A549 treated with CpdA at 1 μM for 4 hours (cell line): ENCODE data around the gene RASSF7. TPM values are rescaled to one million over a fixed set of nuclear protein-coding genes. Genes with fewer than 3 reads are reported as not detected.

Source experiments
- total RNA-seq: library from RNA; stranded (reverse); fragments of 200-300 nt; extraction: Qiagen RNA extraction; gene quantifications from 5 replicates; pipeline ENCODE4 v1.2.3, GENCODE V29; 2022; ENCODE audit warnings: low read depth

RASSF7 gene
- 30.8 to 37.0 TPM (median 33.0 TPM) in 5 replicates for total RNA-seq

GRCh38 chr11:560305-561147 is at the start of gene RASSF7, which contains the start of gene LMNTD2:
RASSF7 (plus strand) TSS chr11:560970; CDS start chr11:561769, 799 bp downstream.
LMNTD2 (minus strand) TSS chr11:560738; CDS start chr11:560716, 22 bp downstream.

GRCh38 chr11:535519-536454 is 25.0 kb upstream of the RASSF7 start, which contains the start of gene HRAS:
HRAS (minus strand) TSS chr11:535576.

DNA sequence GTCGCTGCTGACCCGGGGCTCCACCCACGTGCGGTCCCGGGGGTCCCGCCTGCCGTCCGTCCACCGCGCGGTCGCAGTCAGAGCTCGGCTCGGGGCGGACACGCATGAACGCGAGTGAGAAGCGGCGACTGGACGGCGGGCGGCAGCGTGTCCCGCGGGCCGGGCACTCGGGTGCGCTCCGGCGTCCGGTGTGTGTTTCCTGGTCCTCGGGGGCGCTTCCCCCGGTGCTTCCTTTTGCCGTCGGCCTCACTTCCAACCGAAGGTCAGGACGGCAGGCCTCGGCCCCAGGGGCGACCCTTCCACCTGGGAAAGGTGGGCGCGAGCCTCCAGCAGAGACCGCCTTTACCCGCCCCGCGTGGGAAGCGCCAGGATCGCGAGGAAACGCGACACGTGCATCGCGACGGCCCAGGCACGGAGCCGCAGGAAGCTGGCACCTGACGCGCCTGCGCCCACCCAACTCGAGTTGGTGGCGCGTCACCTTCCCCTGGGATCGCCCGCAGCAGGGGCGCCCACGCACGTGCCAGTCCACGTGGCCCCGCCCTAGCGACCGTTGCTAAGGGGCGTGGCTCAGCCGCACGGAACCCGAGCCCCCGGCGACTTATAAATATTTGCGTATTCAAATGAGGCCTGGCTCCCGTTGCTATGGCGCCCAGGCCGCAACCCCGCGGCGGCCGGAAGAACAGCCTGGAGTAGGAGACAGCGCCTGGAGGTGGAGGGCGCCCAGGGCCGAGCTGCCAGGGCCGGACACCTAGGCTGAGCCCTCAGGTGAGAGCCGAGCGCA is 23.7 kb upstream of the RASSF7 start, which contains the start of gene LRRC56:
LRRC56 (plus strand) TSS at position 687 of the 781 bp plus-strand sequence. CDS start 3,158 bp downstream, outside the sequence.

DNA sequence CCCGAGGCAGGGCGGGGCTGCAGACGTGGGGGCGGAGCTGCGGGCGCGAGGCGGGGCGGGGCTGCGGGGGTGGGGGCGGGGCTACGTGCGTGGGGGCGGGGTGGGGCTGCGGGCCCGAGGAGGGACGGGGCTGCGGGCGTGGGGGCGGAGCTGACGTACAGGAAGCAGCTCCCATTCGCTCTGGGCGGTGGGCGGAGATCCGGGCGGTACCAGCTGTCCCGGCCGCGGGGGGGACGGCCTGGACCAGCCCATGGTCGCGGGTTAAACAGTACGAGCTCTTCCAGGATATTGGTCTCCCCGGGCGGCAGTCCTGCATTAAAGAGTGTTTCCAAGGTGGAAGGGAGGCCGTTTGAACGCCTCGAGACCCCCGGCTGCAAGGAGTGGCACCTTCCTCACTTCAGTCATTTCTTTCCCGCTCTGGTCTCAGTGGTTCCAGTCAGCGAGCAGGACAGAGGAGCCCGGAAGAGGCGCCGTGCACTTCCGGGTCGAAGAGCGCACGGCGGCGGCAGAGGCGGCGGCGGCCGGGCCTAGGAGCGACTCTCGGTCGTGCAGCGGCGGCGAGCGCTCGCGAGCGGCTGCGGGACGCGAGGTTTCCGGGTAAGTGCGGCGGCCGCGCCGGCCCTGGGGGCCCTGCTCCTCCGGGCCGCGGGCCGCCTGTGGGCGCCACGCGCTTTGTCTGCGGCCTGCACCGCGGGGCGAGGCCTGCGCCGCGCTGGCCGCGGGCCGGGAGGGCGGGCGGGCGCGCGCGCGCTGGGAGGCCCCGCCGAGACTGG is 15.4 kb downstream of the RASSF7 start, which contains the start of gene PHRF1:
PHRF1 (plus strand) TSS at position 475 of the 773 bp plus-strand sequence. CDS start 5,043 bp downstream, outside the sequence.

Other genes with a start within 250 kb of the RASSF7 start
- gene IFITM1, start 246.9 kb upstream of the RASSF7 start, total RNA-seq: 0.24 to 0.82 TPM (median 0.49 TPM) in 4 of 5 replicates, not detected in the other
- 20.3 to 33.4 TPM (median 29.1 TPM) in 5 replicates for gene IFITM3, start 240.1 kb upstream of the RASSF7 start, total RNA-seq
- 9.3 to 23.3 TPM (median 15.1 TPM) in 5 replicates for gene B4GALNT4, start 191.5 kb upstream of the RASSF7 start, total RNA-seq
- 31.0 to 40.9 TPM (median 35.4 TPM) in 5 replicates for gene PKP3, start 166.8 kb upstream of the RASSF7 start, total RNA-seq
- gene SIGIRR, start 146.0 kb upstream of the RASSF7 start, total RNA-seq: 58.8 to 99.8 TPM (median 88.2 TPM) in 5 replicates
- 0.51 to 1.2 TPM (median 0.77 TPM) in 5 replicates for gene ANO9, start 119.0 kb upstream of the RASSF7 start, total RNA-seq
- 35.2 to 48.4 TPM (median 45.1 TPM) in 5 replicates for gene PTDSS2, start 110.7 kb upstream of the RASSF7 start, total RNA-seq
- 122 to 172 TPM (median 165 TPM) in 5 replicates for gene RNH1, start 53.7 kb upstream of the RASSF7 start, total RNA-seq
- gene HRAS, start 25.4 kb upstream of the RASSF7 start, total RNA-seq: 92.4 to 151 TPM (median 143 TPM) in 5 replicates
- 0.55 to 0.74 TPM (median 0.66 TPM) in 5 replicates for gene LRRC56, start 23.4 kb upstream of the RASSF7 start, total RNA-seq
- 2.0 to 3.5 TPM (median 2.3 TPM) in 5 replicates for gene LMNTD2, start 232 bp upstream of the RASSF7 start, total RNA-seq
- 28.0 to 34.8 TPM (median 34.2 TPM) in 5 replicates for gene PHRF1, start 15.5 kb downstream of the RASSF7 start, total RNA-seq
- 4.7 to 6.9 TPM (median 6.3 TPM) in 5 replicates for gene IRF7, start 55.0 kb downstream of the RASSF7 start, total RNA-seq
- gene CDHR5, start 64.0 kb downstream of the RASSF7 start, total RNA-seq: 0.03 to 0.19 TPM (median 0.03 TPM) in 3 of 5 replicates, not detected in the others
- not detected in 5 replicates for gene SCT, start 66.2 kb downstream of the RASSF7 start, total RNA-seq
- 0.13 to 0.41 TPM (median 0.28 TPM) in 4 of 5 replicates, not detected in the other for gene DRD4, start 76.3 kb downstream of the RASSF7 start, total RNA-seq
- 25.7 to 36.7 TPM (median 34.9 TPM) in 5 replicates for gene DEAF1, start 134.3 kb downstream of the RASSF7 start, total RNA-seq
- gene TMEM80, start 134.8 kb downstream of the RASSF7 start, total RNA-seq: 8.9 to 11.1 TPM (median 10.7 TPM) in 5 replicates
- gene EPS8L2, start 145.3 kb downstream of the RASSF7 start, total RNA-seq: 78.2 to 132 TPM (median 114 TPM) in 5 replicates
- gene TALDO1, start 186.5 kb downstream of the RASSF7 start, total RNA-seq: 415 to 447 TPM (median 432 TPM) in 5 replicates
- gene GATD1, start 216.5 kb downstream of the RASSF7 start, total RNA-seq: 38.5 to 51.7 TPM (median 45.2 TPM) in 5 replicates
- 1.6 to 1.8 TPM (median 1.7 TPM) in 5 replicates for gene CEND1, start 229.1 kb downstream of the RASSF7 start, total RNA-seq
- gene SLC25A22, start 237.3 kb downstream of the RASSF7 start, total RNA-seq: 23.3 to 38.0 TPM (median 36.9 TPM) in 5 replicates
- gene PIDD1, start 244.3 kb downstream of the RASSF7 start, total RNA-seq: 8.7 to 15.1 TPM (median 14.5 TPM) in 5 replicates
- 1,534 to 2,430 TPM (median 2,343 TPM) in 5 replicates for gene RPLP2, start 249.0 kb downstream of the RASSF7 start, total RNA-seq